Mucosa of descending colon (tissue), 3 donors: ENCODE measurements around the gene ZNF793. TPM values are rescaled to one million over a fixed set of nuclear protein-coding genes. Genes with fewer than 3 reads are reported as not detected.
A peak's percentile ranks its signal among the peaks of the same experiment; 100 is the strongest.

Experiments used
- ATAC-seq: fragments of 200-7000 bp; cut with Tn5 transposase; one replicate; pipeline ENCODE4 v1.9.1; 2020; ENCODE audit warnings: mild to moderate bottlenecking, moderate library complexity
- DNase-seq, 3 donors: peaks; one replicate each; pipeline ENCODE4 v3.0.0-alpha.2; 2020
- H3K36me3 ChIP-seq: fragments of 200-600 bp; one replicate; pipeline ENCODE4 v1.8.0; 2021; ENCODE audit warnings: low read depth, mild to moderate bottlenecking
- H3K4me1 ChIP-seq: fragments of 200-600 bp; one replicate; pipeline ENCODE4 v1.8.0; 2021; ENCODE audit warnings: low read depth, mild to moderate bottlenecking
- H3K4me3 ChIP-seq: fragments of 200-600 bp; one replicate; pipeline ENCODE4 v1.8.0; 2021; ENCODE audit warnings: mild to moderate bottlenecking
- H3K9me3 ChIP-seq: fragments of 200-600 bp; one replicate; pipeline ENCODE4 v1.8.0; 2021; ENCODE audit warnings: mild to moderate bottlenecking
- intact Hi-C, 2 donors: fragments of 100-400 bp; cut with DNase I in 1 of 2; cut with micrococcal nuclease in 1 of 2; formaldehyde crosslinking; loops; one replicate each; pipeline versions ENCODE4 v1.11.0 to v1.11.1; 2022; cut with DNase I, micrococcal nuclease
- total RNA-seq, 3 donors: library from RNA; stranded (reverse); fragmentation: NEBNext Ultra II Directional in 2 of 3; extraction: Animal tissue kit (Norgen Biotek cat#: 25700) in 2 of 3; gene quantifications; one replicate each; pipeline versions ENCODE4 v1.2.1 to v1.2.4, GENCODE V29; 2021 to 2023
- TF ChIP-seq, protein P1 (sequence below): fragments of 200-600 bp; IDR thresholded peaks from one replicate; pipeline ENCODE4 v1.8.0; 2022; ENCODE audit warnings: antibody characterized with exemption, mild to moderate bottlenecking
- donor health status: DM: no; HTN: no; CAD: no; lungs with moderate emphysema.
- donor health status: DM: no; HTN: no; CAD: no.
- donor health status: DM: no; HTN: yes; CAD: no.

Gene ZNF793
- total RNA-seq, 3 donors from 2014 or later, result 3.8 to 6.6 (median 6.0) TPM

DNA sequence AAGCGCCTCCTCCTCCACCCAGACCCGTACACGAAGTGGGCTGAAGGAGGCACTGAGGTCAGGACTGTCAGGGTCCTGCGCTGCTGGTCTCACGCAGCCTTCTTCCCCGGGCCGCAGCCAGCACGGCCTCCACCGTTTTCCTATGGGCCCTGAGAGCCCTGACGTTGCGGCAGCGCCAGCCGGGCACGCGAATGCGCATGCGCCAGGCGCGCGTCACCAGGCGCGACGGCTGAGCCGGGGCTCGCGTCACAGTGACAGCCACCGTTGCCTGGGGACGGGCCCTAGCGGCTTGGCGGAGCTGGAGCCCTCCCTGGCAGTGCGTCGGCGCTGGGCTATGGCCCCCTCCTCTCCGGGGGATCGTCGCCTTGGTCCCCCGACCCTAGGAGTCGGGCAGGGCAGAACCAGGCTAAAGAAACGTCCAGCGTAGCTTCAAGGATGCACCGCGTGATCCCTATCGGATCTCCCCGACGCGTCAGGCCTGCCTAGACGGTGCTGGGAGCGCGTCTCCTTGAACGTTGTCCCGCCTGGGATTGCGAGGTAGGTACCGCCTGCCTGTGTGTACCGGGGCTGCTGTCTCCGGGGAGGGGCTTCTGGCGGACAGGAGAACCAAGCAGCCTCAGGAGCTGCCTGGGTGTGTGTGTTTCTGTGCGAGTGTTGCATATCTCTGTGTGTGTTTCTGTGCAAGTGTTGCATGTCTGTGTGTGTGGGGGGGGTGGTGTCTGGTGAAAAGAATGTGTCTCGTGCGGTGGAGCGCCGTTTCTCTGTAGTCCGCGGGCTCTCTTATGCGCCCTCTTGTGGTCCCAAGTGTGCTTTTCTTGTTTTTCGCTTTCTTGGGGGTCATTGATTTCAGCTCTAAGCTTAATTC, 44.6 kb downstream of the ZNF793 start:
- intact Hi-C loops, result no loop called here
- DNase-seq (peak; percentile 55 to 81 (median 60)), ATAC-seq (peak; percentile 77)

DNA sequence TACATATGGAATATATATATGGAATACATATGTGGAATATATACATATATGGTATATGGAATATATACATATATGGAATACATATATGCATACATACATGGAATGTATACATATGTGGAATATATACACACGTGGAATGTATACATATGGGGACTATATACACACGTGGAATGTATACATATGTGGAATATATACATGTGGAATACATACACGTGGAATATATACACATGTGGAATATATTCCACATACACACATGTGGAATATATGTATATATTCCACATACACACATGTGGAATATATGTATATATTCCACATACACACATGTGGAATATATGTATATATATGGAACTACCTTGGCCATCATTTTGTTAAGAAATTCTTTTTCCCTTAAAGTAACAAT, 56.8 kb downstream of the ZNF793 start:
- Histone ChIP-seq H3K4me1 (no peaks in the 10 kb centered on the region), H3K4me3 (no peak overlapping the region), H3K36me3 (no peaks in the 10 kb centered on the region), H3K9me3 (peaks cover 56% of the 10 kb centered on the region)
- no peak for DNase-seq
- TF ChIP-seq, protein P1, sequence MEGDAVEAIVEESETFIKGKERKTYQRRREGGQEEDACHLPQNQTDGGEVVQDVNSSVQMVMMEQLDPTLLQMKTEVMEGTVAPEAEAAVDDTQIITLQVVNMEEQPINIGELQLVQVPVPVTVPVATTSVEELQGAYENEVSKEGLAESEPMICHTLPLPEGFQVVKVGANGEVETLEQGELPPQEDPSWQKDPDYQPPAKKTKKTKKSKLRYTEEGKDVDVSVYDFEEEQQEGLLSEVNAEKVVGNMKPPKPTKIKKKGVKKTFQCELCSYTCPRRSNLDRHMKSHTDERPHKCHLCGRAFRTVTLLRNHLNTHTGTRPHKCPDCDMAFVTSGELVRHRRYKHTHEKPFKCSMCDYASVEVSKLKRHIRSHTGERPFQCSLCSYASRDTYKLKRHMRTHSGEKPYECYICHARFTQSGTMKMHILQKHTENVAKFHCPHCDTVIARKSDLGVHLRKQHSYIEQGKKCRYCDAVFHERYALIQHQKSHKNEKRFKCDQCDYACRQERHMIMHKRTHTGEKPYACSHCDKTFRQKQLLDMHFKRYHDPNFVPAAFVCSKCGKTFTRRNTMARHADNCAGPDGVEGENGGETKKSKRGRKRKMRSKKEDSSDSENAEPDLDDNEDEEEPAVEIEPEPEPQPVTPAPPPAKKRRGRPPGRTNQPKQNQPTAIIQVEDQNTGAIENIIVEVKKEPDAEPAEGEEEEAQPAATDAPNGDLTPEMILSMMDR, result no peak
- intact Hi-C loops, result no loop called here
- no peak for ATAC-seq

More for the DNA sequence above, 44.6 kb downstream of the ZNF793 start:
- H3K4me1 ChIP-seq, result no peaks in the 10 kb centered on the region
- TF ChIP-seq, protein P1, result no peak
- H3K36me3 ChIP-seq, result no peaks in the 10 kb centered on the region
- H3K9me3 ChIP-seq, result peaks cover 99% of the 10 kb centered on the region
- H3K4me3 ChIP-seq, result peak overlapping the region; percentile 35

DNA sequence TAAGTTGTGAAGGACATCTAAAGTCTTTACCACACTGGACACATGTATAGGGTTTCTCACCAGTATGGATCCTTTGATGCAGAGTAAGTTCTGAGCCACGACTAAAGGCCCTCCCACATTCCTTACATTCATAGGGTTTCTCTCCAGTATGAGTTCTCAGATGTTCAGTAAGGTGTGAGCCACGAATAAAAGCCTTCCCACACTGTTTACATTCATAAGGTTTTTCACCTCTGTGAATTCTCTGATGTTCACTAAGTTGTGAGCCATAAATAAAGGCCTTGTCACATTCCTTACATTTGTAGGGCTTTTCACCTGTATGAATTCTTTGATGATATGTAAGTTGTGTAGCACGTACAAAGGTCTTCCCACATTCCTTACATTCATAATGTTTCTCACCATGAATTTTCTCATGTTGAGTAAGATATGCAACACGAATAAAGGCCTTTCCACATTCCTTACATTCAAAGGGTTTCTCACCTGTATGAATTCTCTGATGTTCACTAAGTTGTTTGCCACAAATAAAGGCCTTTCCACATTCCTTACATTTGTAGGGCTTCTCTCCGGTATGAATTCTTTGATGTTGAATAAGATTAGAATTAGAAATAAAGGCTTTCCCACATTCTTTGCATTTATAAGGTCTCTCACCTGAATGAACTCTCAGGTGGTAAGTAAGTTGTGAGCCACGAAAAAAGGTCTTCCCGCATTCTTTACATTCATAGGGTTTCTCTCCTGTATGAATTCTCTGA, 58.1 kb downstream of the ZNF793 start:
- TF ChIP-seq, protein P1, result no peak
- H3K36me3 ChIP-seq, result no peaks in the 10 kb centered on the region
- DNase-seq (no peak), ATAC-seq (no peak)
- no peak overlapping the region for H3K4me3 ChIP-seq
- H3K9me3 ChIP-seq, result peaks cover 43% of the 10 kb centered on the region
- no peaks in the 10 kb centered on the region for H3K4me1 ChIP-seq
- intact Hi-C loops, result no loop called here

DNA sequence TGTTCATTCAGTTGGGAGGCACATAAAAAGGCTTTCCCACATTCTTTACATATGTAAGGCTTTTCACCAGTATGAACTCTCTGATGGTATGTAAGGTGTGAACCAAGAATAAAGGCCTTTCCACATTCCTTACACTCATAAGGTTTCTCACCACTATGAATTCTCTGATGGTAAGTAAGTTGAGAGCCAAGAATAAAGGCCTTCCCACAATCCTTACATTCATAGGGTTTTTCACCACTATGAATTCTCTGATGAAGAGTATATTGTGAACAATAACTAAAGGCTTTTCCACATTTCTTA, 58.6 kb downstream of the ZNF793 start:
- Histone ChIP-seq H3K9me3 (peaks cover 38% of the 10 kb centered on the region), H3K36me3 (no peaks in the 10 kb centered on the region), H3K4me1 (no peaks in the 10 kb centered on the region), H3K4me3 (no peak overlapping the region)
- DNase-seq (no peak), ATAC-seq (no peak)
- TF ChIP-seq, protein P1, result no peak
- intact Hi-C loops, result no loop called here

DNA sequence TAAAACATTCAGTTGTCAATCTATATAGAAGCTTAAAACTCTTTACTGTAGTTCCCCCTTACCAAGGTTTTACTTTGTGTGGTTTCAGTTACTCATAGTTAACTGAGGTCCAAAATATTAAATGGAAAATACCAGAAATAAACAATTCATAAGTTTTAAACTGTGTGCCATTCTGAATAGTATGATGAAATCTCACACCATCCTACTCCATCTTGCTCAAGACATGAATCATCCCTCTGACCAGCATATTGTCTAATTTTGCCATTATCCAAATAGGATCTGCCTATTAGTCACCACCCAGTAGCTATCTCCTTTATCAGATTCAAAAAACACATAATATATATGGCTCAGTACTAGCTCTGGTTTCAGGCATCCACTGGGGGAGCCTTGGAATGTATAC, 65.5 kb downstream of the ZNF793 start:
- Histone ChIP-seq H3K9me3 (no peaks in the 10 kb centered on the region), H3K4me1 (no peaks in the 10 kb centered on the region), H3K4me3 (no peak overlapping the region), H3K36me3 (no peaks in the 10 kb centered on the region)
- intact Hi-C loops, result no loop called here
- TF ChIP-seq, protein P1, result no peak
- no peak for DNase-seq
- no peak for ATAC-seq
